HG03565 (cell line): ENCODE data around the gene SLC35F1.

Source experiments
- ATAC-seq: cut with Tn5 transposase; IDR thresholded peaks from one replicate; pipeline ENCODE4 v1.9.1; 2021; ENCODE audit warnings: mild to moderate bottlenecking, moderate library complexity; ENCODE audit not compliant: unreplicated experiment

Gene SLC35F1

DNA sequence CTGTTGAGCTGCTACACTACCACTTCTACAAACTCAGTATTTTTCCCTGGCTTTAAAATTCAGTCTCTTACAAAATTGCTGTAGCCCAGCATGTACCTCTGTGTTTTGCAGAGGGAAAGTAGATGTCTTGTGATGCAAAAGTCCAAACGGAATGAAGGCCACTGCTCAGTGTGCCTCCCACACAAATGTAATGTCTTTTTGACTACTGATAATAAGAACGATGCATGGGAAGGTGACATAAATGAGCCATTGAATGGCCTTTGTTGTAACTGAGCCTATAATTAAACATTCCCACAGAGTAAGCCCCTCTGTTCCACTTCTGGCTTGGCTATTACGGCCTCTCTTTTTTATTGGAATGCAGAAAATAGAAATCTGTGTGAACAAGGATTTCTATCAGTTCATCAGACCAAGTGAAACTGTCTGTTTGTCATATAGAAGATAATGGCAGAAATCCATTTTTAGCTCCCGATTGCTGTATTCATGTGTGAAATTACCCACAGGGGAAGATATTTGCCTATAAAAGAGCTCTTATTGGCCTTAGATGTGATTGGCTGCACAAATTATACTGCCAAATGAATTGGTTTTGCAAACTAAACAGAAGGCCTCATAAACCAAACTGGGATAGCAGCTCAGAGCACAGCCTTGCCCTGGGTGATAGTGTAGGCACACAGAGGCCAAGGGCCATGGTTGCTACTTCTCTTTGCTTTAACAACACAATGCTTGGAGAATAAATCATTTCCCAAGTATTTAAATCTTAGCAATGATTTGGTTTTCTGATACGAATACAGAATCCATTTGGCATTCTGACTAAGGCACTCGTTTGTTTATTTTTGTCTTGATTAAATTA, 399.6 kb downstream of the SLC35F1 start:
- no peak for ATAC-seq

DNA sequence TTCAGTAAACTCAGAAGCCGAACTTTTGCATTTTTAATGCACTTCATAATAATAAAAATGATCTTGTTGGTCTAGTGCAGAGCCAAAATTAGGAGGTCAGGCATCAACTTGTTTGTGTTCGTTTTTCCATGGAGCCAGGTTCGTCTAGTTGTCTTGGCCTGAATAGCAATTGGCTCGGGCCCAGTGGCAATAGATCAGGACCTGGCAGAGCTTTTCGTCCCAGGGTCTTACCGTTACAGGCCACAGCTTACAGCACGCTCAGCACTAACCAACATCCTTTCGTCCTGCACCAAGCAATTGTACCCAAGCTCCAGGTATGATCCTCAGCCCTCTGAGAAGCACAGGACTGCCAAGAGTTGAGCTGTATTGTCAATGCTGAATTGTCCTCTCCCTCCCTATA, 400.5 kb downstream of the SLC35F1 start:
- no peak for ATAC-seq

DNA sequence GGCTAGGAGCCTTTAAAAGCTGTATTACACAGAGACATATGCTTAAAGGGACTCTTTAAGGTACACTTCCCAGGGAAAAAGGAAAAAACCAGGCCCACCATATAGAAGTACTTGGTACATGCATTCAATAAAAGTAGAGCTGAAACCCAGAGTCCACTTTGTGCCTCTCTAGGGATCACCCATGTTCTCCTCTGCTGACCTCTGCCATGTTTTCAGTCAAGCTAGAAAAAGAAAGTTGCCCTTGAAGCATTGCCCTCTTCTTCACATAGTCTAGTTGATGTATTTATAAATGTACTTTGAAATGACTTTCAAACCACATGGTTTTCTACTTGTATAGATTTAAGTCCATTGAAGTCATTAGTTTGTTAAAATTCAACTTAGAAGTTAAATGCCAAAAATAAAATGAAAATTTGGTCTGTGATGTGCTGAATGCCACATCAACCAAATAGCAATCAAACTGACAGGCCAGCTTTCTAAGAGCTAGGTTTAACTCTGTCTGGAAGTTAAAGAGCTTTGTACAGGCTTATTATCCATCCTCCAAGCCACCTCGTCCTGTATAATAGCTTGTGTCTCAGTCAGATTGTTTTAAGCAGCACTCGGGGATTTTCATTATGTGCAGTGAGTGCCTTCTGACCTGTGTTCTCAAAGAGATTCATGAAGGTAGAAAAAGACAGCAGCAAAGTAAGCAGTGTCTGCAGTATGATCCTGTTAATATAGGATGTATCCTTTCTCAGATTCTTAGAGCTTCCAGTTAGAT, 402.5 kb downstream of the SLC35F1 start:
- ATAC-seq: no peak

DNA sequence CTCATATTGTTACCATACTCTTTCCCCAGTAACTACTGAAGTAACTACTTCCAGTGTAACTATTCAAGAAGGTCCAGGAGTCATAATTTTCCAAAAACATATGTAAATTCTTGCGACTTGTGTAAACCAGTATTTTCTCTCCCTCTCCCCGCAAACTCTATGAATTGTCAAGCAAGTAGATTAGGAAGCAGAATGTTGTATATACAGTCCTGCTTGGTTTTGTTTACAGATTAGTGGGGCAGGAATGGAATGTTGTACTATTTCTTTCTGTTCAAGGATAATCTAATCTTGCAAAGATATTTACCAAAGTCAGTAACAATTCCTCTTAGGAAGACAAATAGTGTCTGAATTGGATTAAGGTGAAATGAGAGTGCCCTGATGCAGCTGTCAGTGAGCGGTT, 406.1 kb downstream of the SLC35F1 start:
- ATAC-seq: no peak

DNA sequence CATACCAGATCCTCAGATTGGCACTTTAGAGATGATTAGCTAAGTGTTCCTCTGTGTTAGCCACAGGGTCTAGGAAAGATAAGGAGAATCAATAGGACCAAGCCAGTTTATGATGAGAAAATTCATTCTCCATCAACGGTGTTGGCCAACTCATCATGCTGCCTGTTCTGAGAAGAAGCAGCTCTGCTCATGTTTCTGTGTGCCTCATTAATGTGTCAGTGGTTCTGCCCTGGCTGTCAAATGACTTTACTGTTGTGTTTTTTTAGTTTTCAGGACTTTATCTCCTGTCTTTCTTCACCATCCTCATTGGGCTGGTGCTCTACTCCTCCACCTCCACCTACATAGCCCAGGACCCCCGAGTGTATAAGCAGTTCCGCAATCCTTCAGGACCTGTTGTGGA, 406.7 kb downstream of the SLC35F1 start:
- no peak for ATAC-seq

DNA sequence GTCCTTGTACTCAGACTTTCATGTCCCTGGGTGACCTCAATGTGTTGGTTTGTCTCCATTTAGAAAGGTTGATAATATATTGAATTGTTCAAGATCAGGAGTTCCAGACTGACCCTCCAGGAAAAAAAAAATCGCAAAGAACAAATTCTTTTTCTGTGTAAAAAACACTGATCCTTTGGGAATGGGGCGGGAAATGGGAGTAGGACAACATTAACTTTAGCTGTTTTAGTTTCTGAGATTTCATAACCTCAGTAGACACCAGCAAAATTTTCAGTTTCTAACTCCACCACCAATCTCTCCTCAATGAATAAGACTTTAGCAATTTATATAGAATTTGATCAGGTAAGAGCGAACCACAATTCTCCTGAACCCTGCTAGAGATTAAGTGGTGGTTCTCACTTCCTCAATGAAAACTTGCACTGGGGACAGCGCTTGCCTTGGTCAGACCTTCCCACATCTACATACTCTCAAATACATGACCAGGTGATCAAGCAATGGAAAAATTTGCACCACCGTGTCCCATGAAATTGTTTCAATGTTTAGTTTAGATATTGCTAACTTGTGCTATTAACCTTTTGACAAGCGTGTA, 409.8 kb downstream of the SLC35F1 start:
- ATAC-seq: no peak

DNA sequence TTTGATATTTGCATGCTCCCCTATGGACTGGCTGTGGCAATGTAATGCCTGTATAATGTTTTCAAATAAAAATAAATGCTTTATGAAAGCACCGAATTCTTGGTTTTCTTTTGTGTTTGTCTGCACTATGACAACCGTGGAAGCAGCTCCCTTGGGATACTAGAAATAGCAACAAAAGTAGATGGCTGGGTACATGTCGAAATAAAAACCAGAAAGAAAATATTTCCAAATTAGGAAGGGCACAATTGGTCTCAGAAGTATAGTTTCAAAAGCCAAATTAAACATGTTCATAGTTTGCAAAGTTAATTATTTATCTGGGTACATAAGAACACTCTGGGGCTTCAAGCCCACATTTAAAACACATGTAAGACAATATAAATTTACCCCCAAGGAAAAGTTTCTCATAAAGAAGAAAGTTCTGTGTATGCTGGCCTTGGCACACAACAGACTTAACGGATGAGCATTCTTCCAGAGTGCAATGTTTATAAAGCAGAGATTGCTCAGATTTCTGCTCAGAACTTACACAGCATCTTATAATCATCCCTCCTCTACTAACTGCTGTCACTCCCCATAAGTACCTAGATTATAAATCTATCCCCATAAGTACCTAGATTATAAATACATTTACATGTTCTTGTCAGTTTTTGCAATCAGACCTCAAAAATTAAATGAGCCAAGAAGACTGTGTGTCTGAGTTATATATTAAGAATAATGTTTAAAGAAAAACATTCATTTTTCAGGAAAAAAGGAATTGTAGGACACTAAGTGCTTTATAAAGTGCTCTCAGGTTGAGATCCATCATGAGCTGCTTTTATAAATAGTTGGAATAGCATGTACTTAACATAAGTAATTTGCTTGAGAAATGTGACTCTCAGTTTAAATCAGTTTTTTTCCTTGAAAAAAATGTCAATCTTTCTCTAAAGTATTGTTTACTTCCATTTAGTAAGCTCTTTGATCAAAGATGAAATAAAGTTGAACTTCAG, 410.8 kb downstream of the SLC35F1 start:
- ATAC-seq: no peak

DNA sequence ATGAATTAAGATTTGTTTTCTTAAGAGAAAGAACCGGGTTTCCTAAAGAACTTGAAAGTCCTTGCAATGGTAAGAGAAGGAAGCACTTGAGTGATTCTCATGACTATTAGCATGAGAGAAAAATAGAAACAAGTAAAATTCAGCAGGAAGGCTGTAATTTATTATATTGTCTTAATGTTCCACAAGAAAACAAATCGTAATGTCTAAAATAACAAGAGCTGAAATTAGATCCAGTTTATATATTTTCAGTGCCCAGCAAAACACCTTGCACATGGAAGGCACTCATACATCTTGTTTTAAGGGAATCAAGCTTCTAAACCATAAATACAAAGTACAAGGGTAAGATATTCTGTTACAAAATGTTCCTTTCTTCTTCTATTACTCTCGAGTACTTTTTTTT, 411.6 kb downstream of the SLC35F1 start:
- no peak for ATAC-seq

DNA sequence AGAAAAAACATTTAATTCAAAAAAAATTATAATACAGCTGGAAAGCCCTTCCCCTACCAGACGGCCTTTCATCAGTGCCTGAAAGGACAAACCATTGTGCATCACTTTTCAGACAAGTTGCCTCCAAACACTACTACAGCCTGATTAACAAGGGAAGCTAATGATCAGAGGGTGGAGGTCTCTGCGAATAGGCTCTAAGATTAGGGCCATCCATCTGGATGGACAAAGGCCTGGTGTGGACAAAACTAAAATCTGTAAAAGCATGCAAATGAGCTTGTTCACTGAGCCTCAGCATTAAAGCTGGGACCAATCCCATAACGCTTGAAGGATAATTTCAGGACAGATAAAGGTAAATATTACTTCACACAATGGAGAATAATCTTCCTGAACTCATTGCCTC, 412.4 kb downstream of the SLC35F1 start:
- no peak for ATAC-seq

DNA sequence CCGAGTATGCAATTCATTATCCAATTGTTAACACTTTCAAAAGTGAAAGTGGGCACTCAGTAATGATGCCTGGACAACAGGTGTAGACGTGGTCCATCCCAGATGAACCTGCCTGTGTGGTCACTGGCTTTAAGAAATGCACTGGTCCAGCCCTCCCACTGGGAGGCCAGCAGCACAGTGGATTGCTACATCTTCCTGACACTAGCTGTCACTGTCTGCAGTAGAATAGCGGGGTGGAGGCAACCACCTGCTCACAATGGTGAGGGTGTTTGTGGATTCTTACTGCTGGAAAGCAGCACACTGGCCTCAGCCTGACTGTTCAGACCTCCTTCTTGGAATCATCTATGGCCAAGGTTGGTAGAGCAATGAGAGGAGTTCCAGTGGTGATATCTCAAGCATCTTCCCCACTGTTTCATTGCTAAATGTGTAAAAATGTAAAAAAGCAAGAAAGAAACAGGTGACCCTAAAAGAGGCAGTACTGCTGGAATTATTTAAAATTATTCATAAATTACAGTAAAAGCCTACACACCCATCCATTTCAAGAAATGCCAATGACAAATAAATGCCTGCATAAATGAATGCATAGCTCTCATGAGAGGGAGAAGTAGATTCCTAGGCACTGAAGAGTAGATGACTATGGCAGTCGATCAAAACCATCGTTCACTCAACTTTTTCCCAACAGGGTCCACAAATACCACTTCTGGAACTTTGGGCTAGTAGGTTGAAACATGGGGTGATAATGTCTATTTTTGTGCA, 413.0 kb downstream of the SLC35F1 start:
- ATAC-seq: no peak

DNA sequence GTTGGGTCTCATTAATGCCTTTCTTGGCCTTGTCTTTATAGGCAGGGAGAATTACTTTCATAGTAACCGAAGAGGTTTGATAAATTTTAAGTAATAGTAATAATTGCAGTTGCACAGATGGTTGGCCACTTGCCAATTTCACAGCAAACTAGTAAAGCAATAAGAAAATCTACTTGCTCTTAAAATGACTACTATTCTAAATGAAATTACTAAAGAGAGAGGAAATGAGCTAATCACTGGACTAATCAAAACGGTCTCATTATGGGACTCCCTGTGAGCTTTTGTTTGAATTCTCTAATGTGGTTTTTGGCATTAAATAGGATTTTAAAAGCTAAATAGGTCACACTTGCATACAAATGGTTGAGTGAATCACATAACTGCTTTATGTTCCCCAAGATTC, 413.6 kb downstream of the SLC35F1 start:
- ATAC-seq: no peak

DNA sequence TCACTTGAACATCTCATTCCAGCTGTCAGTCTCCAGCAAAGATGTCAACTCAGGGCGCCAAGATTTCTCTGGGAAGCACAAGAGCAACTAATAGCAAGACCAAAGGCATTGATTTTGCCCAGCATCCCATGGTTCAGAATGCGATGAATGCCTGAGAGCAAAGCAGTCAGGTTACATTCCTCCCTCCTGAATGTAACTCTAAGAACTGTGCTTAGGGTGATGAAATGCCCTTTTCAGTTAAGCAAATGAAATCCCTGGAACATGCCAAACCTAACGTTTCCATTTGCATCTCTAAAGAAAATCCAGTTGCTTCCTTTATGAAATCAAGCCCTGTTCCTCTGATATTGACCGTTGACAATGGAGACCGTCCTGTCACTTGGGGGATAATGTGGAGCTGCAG, 417.1 kb downstream of the SLC35F1 start:
- no peak for ATAC-seq

DNA sequence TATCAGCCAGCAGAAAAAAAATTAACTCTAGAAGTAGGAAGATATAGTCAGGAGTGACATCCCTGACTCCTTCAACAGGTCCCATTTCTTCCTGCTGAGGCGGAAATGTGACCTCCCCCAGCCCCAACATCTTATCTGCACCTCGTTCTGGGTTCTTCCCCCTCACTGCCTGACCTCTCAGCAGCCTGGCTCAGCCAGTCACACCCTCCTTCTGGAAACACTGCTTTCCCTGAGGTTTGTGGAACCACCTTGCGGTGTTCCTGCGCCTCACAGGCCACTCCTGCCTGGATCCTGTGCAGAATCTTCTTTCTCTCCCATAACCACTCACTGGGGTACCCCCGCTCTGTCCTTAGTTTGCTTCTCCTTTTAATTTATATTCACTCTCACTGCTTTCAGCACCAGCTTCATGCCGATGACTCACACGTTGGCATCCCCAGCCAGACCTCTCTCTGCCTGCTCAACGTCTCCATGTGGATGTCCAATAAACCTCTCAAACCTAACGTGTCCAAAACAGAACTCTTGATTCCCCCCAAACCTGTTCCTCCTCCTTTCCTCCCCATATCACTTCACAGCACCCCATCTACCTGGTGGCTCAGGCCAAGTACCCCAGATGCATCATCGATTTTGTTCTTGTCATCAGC, 418.3 kb downstream of the SLC35F1 start:
- no peak for ATAC-seq

DNA sequence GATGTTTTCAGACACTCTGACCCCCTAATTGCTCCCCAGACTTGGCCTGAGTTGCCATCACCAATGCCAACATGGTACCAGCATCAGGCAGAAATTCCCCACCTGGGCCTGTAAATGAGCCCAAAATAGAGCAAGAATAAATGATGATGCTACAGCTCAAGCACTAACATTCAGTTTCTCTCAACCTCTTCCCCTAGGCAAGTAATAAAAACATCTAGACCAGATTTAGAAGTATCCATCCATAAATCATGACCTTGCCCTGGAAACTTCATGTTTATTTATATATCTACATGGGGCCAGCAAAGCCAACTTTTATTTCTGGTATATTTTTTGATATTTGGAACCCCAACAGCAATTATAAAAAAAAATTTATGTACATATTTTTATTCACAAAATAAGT, 419.6 kb downstream of the SLC35F1 start:
- no peak for ATAC-seq

DNA sequence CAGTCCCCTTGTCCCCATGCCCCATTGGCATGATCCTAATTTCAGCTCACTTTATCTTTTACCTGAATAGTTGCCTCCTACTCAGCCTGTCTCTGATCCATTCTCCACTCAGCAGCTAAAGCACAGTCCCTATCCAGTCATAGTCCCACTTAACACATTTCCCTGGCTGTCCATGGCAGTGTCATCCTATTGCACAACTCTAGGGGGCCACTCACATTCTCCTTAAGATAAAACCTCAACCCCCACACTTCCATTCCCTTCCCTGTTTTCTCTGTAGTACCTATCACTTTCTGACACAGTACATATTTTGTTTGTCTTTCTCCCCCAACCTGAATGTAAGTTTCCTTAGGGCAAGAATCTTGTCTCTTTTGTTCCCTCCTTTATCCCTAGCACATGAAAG, 420.2 kb downstream of the SLC35F1 start:
- ATAC-seq: no peak

DNA sequence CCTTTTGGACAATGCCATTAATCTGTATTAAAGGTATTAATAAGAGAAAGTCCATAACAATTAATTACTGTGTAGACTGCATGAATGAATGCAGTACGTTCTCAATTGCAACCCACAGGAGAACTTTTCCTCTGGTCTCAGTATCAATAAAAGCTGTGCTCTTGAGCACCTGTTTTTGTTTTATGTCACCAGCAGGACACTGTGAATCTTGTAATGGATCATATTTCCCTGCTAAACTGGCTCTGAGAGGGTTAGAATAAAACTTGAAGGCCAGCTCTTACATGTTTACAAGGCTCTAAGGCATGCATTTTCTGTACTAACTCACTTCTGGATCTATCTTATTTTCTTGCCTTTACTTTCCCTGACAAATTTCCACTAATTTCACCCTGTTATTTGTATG, 426.7 kb downstream of the SLC35F1 start:
- no peak for ATAC-seq

DNA sequence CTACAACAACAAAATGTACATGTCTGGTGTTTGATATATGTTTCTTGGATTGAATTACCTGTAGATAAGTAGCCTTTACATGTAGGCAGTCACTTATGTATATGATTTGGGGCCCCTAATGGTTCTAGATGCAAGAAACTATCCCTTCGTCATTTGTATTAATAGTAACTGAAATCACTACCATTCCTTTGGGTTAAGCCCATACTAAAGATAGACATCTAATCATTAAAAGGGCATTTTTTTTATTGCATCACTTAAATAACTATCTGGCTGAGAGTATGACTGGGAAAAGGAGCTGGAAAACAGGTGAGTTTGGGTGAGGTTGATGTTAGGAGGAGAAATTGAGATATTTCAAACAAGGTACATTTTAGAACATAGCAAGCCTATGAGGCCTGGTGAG, 427.6 kb downstream of the SLC35F1 start:
- ATAC-seq: no peak

DNA sequence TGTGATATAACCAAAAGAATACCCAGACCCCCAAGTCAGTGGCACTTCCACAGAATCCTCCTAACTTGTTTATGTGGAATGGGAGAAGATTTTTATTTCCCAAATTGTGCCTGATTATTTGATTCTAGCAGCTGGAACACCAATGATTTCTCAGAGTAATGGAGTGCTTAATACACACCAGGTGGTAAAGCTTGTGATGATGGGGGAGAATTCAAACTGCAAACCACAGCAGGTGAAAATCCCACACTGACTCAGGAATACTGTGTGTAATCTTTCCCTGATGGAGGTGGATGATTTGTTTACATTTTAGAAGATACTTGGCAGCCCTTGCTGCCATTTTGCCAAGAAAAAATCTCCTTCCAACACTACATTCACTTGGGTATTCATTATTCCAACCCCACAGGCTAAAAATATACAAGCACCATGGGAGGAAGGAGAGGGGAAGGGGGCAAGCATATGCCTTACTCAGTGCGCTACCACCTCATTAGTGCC, 428.3 kb downstream of the SLC35F1 start:
- ATAC-seq: no peak

DNA sequence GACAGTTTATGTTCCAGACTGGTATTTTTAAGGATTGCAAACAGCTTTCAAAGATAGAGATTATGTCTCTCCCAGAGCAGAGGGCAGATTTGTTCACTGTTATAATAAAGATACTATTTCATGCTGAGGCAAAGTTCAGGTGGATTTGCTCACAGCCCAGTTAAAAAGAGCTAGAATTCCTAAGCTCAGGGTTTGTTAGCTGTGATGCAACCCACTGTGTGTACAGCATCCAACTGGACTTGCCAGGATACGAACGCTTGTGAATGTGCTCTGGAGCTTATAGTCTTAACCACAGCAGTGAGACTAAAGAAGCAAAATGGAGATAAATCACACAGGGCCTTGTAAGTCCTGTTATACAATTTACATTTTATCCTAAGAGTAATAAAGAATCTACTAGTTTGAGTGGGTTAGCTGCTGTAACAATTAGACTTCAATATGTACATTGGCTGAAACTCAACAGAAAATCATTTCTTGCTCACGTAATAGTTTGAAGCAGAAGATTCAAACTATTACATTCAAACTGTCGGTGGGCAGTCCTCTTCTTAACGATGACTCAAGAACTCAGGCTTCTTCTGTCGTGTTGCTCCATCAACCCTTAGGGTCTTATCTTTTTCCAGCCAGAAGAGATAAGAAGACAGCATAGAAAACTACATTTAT, 437.1 kb downstream of the SLC35F1 start:
- no peak for ATAC-seq
